ENCODE measurements around the gene CYB561D1.
A peak's percentile ranks its signal among the peaks of the same experiment; 100 is the strongest.

The CYB561D1 gene

DNA sequence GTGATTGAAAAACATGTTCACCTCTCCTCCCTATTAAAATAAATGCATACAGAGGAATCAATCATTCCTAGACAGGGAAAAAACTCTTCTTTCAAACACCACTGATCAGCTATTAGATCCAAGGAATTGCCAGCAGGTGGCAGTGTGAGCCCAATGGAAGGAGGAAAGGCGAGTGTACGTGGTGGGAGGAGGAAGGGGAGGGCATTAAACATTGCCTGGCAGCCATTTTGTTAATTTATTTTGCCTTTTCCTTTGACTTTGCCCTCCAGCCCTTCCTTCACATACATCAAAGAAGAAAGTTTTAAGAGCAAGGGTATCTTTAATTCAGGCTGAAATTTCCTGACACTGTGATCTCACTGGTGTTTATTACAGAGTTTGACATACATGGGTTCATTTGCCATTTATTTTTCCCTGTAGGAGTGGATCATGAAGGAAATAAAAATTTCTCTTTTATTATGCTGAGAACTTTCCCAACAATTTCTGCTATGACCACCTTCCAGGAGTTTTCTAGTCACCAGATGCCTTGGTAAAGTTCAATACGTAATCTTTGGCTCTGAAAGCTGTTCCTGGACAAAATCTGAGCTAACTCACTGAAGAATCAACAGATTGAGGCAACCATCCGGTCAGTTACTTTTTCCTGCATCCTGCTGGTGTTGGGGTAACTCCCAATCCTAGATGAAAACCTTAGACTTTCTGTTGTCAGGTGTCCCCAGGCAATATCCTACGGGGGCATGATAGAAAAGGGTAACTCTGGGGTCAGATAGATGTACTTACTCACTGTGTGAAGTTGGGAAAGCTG, 52.6 kb downstream of the CYB561D1 start:
- FAIRE-seq (peak; percentile 95), DNase-seq (ENCODE audit: insufficient read length, low spot score) (peak; percentile 92)

GRCh38 chr1:109547463-109548320, 53.8 kb downstream of the CYB561D1 start:
- DNase-seq (ENCODE audit: insufficient read length, low spot score): no peak
- FAIRE-seq: peak; percentile 64

DNA sequence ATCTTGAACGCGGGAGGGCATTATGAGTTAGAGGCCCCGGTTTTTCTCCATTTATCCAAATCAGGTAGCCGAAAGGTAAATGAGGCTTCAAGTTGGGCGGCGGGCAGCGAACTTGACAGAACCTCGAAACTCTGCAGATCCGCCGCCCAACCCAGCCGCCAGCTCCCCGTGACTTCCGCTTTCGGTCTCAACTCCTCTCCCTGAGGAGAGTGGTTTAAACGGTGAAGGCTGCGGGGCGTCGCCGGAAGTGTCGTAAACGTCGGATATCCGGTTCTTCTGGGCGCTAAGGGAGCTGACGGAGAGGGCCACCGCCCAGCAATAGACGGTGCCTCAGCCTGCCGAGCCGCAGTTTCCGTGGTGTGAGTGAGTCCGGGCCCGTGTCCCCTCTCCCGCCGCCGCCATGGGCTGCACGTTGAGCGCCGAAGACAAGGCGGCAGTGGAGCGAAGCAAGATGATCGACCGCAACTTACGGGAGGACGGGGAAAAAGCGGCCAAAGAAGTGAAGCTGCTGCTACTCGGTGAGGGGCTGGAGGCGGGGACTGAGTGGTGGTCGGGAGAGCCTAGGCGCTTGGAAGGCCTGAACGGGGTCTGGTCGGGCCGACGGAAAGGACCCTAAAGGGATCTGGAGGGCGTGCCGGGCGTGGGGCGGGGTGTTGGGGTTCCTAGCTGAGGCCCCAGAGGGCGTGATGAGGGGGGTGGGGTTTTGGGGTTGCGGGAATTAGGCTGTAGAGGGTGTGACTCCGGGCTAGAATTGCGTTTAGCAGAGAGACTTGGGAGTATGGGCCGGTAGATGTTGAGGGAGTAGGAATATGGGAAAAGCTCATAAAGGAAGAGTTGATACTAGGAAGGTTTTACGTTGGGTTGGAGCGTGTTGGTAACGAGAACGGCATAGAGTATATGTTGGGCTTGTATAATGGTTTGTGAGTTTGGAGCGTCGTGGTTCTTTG, 54.7 kb downstream of the CYB561D1 start, which contains the start of gene GNAI3:
TSS of gene GNAI3 (plus strand) at position 295 of the 947 bp plus-strand sequence. CDS start at position 401, 106 bp downstream.
- DNase-seq (ENCODE audit: insufficient read length, low spot score) (peak; percentile 90), FAIRE-seq (peak; percentile 94)

Measured in GM19239 (cell line).